Stimulated activated memory B cell treated with anti-CD40 and anti-IgM and Interleukin-4, amounts not matched to agents 10 μg/mL and 1 μg/mL and 100 μg/mL, for 72 hours (primary cell): Measurements from ENCODE around the gene CHADL.
"Not testable (repeated sequence)": the region's sequence is repeated elsewhere in the genome, so short reads cannot be mapped to it uniquely, and the experiment has no call there.

ENCODE experiments used
- ATAC-seq: fragments of 150-1000 bp; cut with Tn5 transposase; 2 replicates; pipeline ENCODE4 v1.10.0; 2021
- H3K27ac Mint-ChIP-seq: one replicate; pipeline ENCODE4 v1.8.0; 2022; ENCODE audit warnings: mild to moderate bottlenecking, mixed read lengths
- H3K27me3 Mint-ChIP-seq: one replicate; pipeline ENCODE4 v1.8.0; 2022; ENCODE audit warnings: mixed read lengths
- H3K36me3 Mint-ChIP-seq: one replicate; pipeline ENCODE4 v1.8.0; 2022; ENCODE audit warnings: mixed read lengths
- H3K4me1 Mint-ChIP-seq: one replicate; pipeline ENCODE4 v1.8.0; 2022; ENCODE audit warnings: mixed read lengths
- H3K4me3 Mint-ChIP-seq: one replicate; pipeline ENCODE4 v1.8.0; 2022; ENCODE audit warnings: mild to moderate bottlenecking, moderate library complexity, mixed read lengths
- H3K9me3 Mint-ChIP-seq: one replicate; pipeline ENCODE4 v1.8.0; 2022; ENCODE audit warnings: mixed read lengths

CHADL gene

GRCh38 chr22:41262250-41262765 lies 21.6 kb upstream of the CHADL start:
- Mint-ChIP-seq H3K4me1 (no peaks in the 10 kb centered on the region), H3K27me3 (no peaks in the 10 kb centered on the region), H3K27ac (no peak overlapping the region), H3K9me3 (no peaks in the 10 kb centered on the region), H3K4me3 (no peak overlapping the region), H3K36me3 (peaks cover 79% of the 10 kb centered on the region)
- no peak for ATAC-seq

- Mint-ChIP-seq H3K27me3 (no peaks in the 10 kb centered on the region), H3K4me3 (no peak overlapping the region), H3K9me3 (no peaks in the 10 kb centered on the region), H3K4me1 (no peaks in the 10 kb centered on the region), H3K27ac (no peak overlapping the region), H3K36me3 (peaks cover 82% of the 10 kb centered on the region)
- ATAC-seq: no peak
Observed at GRCh38 chr22:41261541-41262249, 21.0 kb upstream of the CHADL start.

- ATAC-seq: no peak
- Mint-ChIP-seq H3K27me3 (no peaks in the 10 kb centered on the region), H3K36me3 (peaks cover 79% of the 10 kb centered on the region), H3K4me1 (no peaks in the 10 kb centered on the region), H3K4me3 (no peak overlapping the region), H3K27ac (no peak overlapping the region), H3K9me3 (no peaks in the 10 kb centered on the region)
Observed at GRCh38 chr22:41260871-41261270, 20.1 kb upstream of the CHADL start.

GRCh38 chr22:41259756-41260155 lies 19.0 kb upstream of the CHADL start:
- not testable (repeated sequence) for H3K27me3 Mint-ChIP-seq, H3K4me1 Mint-ChIP-seq, ATAC-seq, H3K9me3 Mint-ChIP-seq, H3K27ac Mint-ChIP-seq, H3K4me3 Mint-ChIP-seq
- H3K36me3 Mint-ChIP-seq: peaks cover 83% of the 10 kb centered on the region

GRCh38 chr22:41257696-41258095 lies 17.0 kb upstream of the CHADL start:
- Mint-ChIP-seq H3K4me3 (no peak overlapping the region), H3K4me1 (no peaks in the 10 kb centered on the region), H3K27ac (no peak overlapping the region), H3K36me3 (peaks cover 80% of the 10 kb centered on the region), H3K27me3 (no peaks in the 10 kb centered on the region), H3K9me3 (no peaks in the 10 kb centered on the region)
- ATAC-seq: no peak

- ATAC-seq: no peak
- peaks cover 77% of the 10 kb centered on the region for H3K36me3 Mint-ChIP-seq
- no peaks in the 10 kb centered on the region for H3K27me3 Mint-ChIP-seq
- H3K4me1 Mint-ChIP-seq: no peaks in the 10 kb centered on the region
- H3K27ac Mint-ChIP-seq: no peak overlapping the region
- no peak overlapping the region for H3K4me3 Mint-ChIP-seq
- no peaks in the 10 kb centered on the region for H3K9me3 Mint-ChIP-seq
Observed at GRCh38 chr22:41256254-41257253, 15.8 kb upstream of the CHADL start.

- peaks cover 85% of the 10 kb centered on the region for H3K36me3 Mint-ChIP-seq
Observed at GRCh38 chr22:41254230-41254629, 13.5 kb upstream of the CHADL start.

GRCh38 chr22:41252365-41252764 lies 11.6 kb upstream of the CHADL start:
- no peak overlapping the region for H3K4me3 Mint-ChIP-seq
- no peaks in the 10 kb centered on the region for H3K27me3 Mint-ChIP-seq
- H3K9me3 Mint-ChIP-seq: no peaks in the 10 kb centered on the region
- H3K4me1 Mint-ChIP-seq: no peaks in the 10 kb centered on the region
- H3K36me3 Mint-ChIP-seq: peaks cover 78% of the 10 kb centered on the region
- no peak for ATAC-seq
- H3K27ac Mint-ChIP-seq: no peak overlapping the region

More at GRCh38 chr22:41254230-41254629, 13.5 kb upstream of the CHADL start:
- ATAC-seq: no peak
- H3K27ac Mint-ChIP-seq: no peak overlapping the region
- no peaks in the 10 kb centered on the region for H3K27me3 Mint-ChIP-seq
- no peaks in the 10 kb centered on the region for H3K9me3 Mint-ChIP-seq
- no peak overlapping the region for H3K4me3 Mint-ChIP-seq
- no peaks in the 10 kb centered on the region for H3K4me1 Mint-ChIP-seq

- Mint-ChIP-seq H3K27ac (no peak overlapping the region), H3K9me3 (no peaks in the 10 kb centered on the region), H3K4me1 (no peaks in the 10 kb centered on the region), H3K27me3 (no peaks in the 10 kb centered on the region), H3K4me3 (no peak overlapping the region), H3K36me3 (peaks cover 73% of the 10 kb centered on the region)
- no peak for ATAC-seq
Observed at GRCh38 chr22:41250127-41250526, 9.4 kb upstream of the CHADL start.

- ATAC-seq: no peak
- H3K27me3 Mint-ChIP-seq: no peaks in the 10 kb centered on the region
- H3K4me1 Mint-ChIP-seq: no peaks in the 10 kb centered on the region
- peaks cover 71% of the 10 kb centered on the region for H3K36me3 Mint-ChIP-seq
- no peak overlapping the region for H3K4me3 Mint-ChIP-seq
- H3K27ac Mint-ChIP-seq: no peak overlapping the region
- H3K9me3 Mint-ChIP-seq: no peaks in the 10 kb centered on the region
Observed at GRCh38 chr22:41249442-41249841, 8.7 kb upstream of the CHADL start.

- Mint-ChIP-seq H3K36me3 (peaks cover 66% of the 10 kb centered on the region), H3K4me3 (no peak overlapping the region), H3K27me3 (no peaks in the 10 kb centered on the region), H3K27ac (no peak overlapping the region), H3K4me1 (no peaks in the 10 kb centered on the region), H3K9me3 (no peaks in the 10 kb centered on the region)
- ATAC-seq: no peak
Observed at GRCh38 chr22:41248758-41249157, 8.0 kb upstream of the CHADL start.

GRCh38 chr22:41248314-41248713 lies 7.6 kb upstream of the CHADL start:
- Mint-ChIP-seq H3K27me3 (no peaks in the 10 kb centered on the region), H3K9me3 (no peaks in the 10 kb centered on the region), H3K4me1 (no peaks in the 10 kb centered on the region), H3K4me3 (no peak overlapping the region), H3K27ac (no peak overlapping the region), H3K36me3 (peaks cover 64% of the 10 kb centered on the region)
- no peak for ATAC-seq

- no peak for ATAC-seq
- H3K9me3 Mint-ChIP-seq: no peaks in the 10 kb centered on the region
- H3K4me3 Mint-ChIP-seq: no peak overlapping the region
- no peak overlapping the region for H3K27ac Mint-ChIP-seq
- H3K4me1 Mint-ChIP-seq: no peaks in the 10 kb centered on the region
- H3K36me3 Mint-ChIP-seq: peaks cover 58% of the 10 kb centered on the region
- no peaks in the 10 kb centered on the region for H3K27me3 Mint-ChIP-seq
Observed at GRCh38 chr22:41247703-41248102, 7.0 kb upstream of the CHADL start.

- Mint-ChIP-seq H3K27ac (no peak overlapping the region), H3K4me3 (no peak overlapping the region), H3K4me1 (no peaks in the 10 kb centered on the region), H3K27me3 (no peaks in the 10 kb centered on the region), H3K36me3 (peaks cover 44% of the 10 kb centered on the region), H3K9me3 (no peaks in the 10 kb centered on the region)
- ATAC-seq: no peak
Observed at GRCh38 chr22:41245917-41246499, 5.3 kb upstream of the CHADL start.

- H3K4me3 Mint-ChIP-seq: no peak overlapping the region
- peaks cover 26% of the 10 kb centered on the region for H3K36me3 Mint-ChIP-seq
- H3K4me1 Mint-ChIP-seq: no peaks in the 10 kb centered on the region
- no peak overlapping the region for H3K27ac Mint-ChIP-seq
- no peak for ATAC-seq
- no peaks in the 10 kb centered on the region for H3K9me3 Mint-ChIP-seq
- H3K27me3 Mint-ChIP-seq: no peaks in the 10 kb centered on the region
Observed at GRCh38 chr22:41243361-41243760, 2.6 kb upstream of the CHADL start.
